Activated naive CD8-positive, alpha-beta T cell treated with anti-CD3 and anti-CD28 coated beads, Interleukin-2, amount 50 U/mL, for 16 hours (primary cell): ENCODE results near the gene RBM12.
A peak's percentile ranks its signal among the peaks of the same experiment; 100 is the strongest.
"Not testable (repeated sequence)": the region's sequence is repeated elsewhere in the genome, so short reads cannot be mapped to it uniquely, and the experiment has no call there.

Source experiments
- DNase-seq: peaks from one replicate; pipeline ENCODE4 v3.0.0-alpha.2; 2020; ENCODE audit warnings: low read depth, low spot score

The RBM12 gene, protein sequence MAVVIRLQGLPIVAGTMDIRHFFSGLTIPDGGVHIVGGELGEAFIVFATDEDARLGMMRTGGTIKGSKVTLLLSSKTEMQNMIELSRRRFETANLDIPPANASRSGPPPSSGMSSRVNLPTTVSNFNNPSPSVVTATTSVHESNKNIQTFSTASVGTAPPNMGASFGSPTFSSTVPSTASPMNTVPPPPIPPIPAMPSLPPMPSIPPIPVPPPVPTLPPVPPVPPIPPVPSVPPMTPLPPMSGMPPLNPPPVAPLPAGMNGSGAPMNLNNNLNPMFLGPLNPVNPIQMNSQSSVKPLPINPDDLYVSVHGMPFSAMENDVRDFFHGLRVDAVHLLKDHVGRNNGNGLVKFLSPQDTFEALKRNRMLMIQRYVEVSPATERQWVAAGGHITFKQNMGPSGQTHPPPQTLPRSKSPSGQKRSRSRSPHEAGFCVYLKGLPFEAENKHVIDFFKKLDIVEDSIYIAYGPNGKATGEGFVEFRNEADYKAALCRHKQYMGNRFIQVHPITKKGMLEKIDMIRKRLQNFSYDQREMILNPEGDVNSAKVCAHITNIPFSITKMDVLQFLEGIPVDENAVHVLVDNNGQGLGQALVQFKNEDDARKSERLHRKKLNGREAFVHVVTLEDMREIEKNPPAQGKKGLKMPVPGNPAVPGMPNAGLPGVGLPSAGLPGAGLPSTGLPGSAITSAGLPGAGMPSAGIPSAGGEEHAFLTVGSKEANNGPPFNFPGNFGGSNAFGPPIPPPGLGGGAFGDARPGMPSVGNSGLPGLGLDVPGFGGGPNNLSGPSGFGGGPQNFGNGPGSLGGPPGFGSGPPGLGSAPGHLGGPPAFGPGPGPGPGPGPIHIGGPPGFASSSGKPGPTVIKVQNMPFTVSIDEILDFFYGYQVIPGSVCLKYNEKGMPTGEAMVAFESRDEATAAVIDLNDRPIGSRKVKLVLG

DNA sequence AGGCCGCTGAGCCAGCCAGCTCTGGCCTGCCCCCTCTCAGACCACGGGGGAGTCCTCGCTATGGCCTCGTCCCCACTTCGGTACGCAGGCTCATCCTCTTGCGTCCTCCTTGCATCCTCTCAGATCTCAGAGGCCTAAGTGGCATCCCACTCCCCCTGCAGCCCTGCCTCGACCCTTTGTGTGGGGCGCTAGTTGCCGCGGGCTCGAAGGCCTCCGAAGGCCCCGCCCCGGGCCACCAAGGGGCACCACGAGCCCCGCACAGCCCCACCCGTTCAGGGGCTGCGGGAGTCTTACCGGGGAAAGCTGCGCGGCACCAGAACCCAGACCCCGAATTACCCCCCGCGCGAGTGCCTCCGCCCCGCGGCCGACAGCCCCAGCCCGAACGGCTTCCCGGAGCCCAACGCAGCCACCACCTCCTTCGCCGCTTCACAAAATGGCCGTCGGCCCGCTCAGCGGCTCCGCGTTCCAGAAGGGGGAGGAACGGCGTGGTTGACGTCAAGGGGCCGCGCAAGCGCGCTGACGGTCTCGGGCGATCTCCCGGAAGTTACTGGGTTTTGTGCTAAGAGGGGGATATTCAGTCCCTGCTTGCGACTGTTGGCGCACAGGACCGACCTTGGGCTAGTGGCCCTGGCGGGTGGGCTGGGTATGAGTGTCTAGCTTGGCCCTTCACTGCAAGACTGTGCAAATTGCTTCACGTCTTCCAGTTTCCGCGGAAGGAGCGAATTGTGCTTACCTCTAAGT is at the start of gene RBM12, which contains the start of gene CPNE1:
TSS of gene RBM12 (minus strand) at position 435 of the 741 bp plus-strand sequence. CDS start 9,578 bp downstream, outside the sequence.
TSS of gene CPNE1 (minus strand) at position 435 of the 741 bp plus-strand sequence. CDS start 31,977 bp downstream, outside the sequence.
- DNase-seq = peak; percentile 83

DNA sequence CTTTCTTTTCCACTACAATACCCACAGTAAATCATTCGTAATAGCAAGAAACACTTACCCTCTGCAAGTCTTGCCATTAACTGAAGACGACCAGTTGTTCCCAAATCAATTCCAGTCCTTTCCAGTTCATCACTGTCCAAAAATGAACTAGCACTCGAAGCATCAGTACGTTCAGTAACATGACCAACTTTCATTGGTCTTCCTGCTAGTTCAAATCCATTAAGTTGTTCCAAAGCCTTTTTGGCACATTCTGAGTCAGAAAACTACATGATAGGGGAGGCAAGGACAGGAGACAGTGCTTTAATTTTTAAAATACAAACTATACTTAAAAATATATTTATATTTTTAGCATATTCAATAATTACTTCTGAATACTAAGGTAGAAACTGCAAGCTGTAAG is 49.4 kb upstream of the RBM12 start:
- DNase-seq = no peak

DNA sequence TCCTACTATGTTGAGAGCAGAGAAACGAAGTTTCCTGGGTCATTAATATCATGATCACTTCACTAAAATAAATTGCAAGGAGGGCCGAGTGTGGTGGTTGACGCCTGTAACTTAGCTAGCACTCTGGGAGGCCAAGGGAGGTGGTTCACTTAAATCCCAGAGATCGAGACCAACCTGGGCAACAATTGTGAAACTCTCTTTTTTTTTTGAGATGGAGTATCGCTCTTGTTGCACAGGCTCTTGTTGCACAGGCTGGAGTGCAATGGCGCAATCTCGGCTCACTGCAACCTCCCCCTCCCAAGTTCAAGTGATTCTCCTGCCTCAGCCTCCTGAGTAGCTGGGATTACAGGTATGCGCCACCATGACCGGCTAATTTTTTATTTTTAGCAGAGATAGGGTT is 48.4 kb upstream of the RBM12 start:
- DNase-seq = not testable (repeated sequence)

DNA sequence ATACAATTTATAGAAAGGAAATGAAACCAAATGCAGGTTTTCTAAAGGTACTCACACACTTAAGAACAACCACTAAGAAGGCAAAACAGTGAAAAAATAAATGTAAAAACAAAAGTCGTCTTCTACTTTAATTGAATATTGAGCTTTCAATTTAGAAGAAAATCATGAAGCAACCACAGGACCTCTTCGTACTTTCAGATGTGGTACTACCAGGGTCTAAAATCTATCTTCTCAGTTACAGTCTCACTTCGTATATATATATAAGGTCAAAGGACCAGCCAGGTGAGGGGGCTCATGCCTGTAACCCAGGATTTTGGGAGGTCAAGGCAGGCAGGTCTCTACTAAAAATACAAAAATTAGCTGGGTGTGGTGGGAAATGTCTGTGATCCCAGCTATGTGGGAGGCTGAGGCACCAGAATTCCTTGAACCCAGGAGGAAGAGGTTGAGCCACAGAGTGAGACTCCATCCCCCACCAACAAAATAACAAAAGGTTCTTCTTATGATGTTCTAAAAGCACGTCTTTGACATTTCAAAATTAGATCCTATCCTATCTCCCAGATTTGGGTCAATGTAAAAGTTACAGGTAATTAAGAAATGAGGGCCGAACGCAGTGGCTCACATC is 47.0 kb upstream of the RBM12 start:
- DNase-seq = no peak

DNA sequence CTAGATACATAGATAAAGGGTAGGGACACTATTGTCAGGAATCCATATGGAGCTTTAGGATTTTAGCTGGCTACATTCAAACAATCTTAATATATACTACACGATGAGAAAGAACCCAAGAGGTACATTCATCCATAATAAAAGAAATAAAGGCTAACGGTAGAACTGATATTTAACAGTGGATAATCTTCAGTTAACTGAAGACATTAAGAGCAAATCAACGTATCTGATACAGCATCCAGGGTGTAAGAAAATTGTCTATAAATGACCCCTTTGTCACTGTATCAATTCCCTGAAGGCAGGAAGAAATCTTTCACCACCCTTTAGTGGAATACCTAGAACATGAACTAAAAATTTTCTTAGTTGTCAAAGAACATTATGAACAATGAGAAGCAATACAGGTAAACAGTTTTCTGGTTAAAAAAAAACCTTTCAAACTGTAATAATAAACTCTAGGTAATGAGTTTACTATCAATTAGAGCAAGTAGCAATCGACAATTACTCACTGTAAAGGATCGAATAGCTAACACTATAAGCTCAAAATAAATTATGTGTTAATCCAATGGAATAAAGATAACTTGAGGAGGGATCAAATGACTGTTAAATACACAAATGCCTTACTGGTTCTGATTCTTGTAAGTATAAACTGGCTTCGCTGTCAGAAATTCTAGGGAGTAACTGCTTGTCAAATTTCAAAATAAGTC is 46.3 kb upstream of the RBM12 start:
- no peak for DNase-seq

DNA sequence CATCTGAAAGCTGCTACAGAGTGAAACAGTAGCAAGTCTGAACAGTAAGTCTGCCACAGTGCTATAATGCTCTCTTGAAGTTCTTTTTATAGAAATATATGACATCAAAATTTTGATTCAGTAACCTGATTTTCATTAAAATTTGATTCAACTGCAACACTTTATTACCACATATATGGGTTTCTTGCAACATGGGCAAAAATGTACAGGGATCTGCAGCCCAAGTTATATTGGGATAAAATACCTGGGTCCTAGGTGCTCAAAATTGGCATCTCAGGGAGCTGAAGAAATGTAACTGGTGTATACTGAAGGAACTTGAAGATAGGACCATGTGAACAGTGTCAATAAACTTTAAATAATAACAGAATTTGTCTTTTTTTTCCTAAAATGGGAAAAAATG is 45.3 kb upstream of the RBM12 start:
- no peak for DNase-seq

DNA sequence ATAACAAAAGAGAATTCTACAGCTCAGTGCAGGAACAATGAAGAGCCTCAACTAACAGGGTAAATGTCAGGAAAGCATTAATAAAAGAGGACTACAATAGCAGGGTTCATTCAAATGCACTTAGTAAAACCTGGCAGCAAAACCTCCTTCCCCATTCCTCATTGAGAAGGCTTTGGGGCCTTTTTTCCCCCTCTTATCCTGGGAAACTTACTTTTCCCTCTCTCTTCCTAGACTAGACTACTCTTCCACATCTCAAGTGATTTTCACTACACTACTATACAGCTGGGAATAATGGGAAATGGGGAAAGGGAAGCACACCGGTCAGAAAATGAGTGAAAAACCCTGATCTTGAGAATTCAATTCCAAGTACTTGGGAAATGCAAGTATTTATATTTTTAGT is 44.6 kb upstream of the RBM12 start:
- DNase-seq = no peak

DNA sequence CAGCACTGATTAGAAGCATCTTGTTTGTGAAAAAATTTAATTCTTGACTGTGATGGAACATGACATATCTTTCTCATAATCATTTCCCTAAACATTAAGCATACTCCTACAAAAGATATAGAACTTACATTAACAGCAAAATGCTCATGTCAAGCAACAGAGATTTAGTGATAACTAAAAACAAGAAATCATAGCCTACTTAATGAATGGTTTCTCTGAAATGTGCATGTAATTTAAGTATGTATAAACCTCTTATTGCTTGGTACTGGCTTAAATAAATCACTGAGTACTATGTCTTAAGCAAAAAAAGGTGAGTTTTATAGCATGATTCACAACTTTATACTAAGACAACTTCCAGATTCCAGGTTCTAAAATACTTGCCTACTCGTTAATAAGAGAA is 43.8 kb upstream of the RBM12 start:
- DNase-seq = no peak

DNA sequence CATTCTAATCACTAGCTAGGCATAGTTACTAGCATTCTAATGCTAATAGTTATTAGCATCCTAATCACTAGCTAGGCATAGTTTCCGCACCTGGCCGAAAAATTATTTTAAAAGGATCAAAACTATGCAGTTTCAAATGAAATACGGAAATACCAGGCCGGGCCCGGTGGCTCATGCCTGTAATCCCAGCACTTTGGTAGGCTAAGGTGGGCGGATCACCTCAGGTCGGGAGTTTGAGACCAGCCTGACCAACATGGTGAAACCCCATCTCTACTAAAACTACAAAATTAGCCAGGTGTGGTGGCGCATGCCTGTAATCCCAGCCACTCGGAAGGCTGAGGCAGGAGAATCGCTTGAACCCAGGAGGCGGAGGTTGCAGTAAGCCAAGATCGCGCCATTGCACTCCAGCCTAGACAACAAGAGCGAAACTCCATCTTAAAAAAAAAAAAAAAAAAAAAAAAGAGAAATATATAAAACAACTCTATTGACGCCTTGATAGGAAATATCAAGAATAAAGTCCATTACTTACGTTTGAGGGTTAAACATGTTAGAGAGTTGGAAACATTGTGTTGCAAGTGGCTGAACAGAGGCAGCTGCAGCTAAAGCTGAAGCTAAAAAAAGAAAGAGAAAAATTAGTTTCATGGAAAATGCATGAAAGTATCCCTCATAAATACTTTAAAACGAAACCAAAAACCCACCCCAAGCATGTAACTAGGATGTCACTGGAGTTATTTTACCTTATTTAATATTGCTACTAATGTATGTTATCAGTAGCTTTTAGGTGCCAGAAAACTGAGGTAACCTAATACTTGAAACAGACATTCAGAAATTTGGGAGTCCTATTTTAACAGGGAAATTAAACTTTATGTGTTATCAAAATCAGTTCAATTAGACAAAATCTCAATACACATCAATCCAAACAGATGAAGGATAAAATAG is 42.2 kb upstream of the RBM12 start:
- not testable (repeated sequence) for DNase-seq

DNA sequence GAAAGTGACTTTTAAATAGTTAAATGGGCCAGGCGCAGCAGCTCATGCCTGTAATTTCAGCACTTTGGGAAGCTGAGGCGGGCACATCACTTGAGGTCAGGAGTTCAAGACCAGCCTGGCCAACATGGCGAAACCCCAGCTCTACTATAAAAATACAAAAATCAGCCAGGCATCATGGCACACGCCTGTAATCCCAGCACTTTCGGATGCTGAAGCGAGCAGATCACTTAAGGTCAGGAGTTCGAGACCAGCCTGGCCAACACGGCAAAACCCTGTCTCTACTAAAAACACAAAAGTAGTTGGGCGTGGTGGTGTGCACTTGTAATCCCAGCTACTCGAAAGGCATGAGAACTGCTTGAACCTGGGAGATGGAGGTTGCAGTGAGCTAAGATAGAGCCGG is 41.2 kb upstream of the RBM12 start:
- not testable (repeated sequence) for DNase-seq

DNA sequence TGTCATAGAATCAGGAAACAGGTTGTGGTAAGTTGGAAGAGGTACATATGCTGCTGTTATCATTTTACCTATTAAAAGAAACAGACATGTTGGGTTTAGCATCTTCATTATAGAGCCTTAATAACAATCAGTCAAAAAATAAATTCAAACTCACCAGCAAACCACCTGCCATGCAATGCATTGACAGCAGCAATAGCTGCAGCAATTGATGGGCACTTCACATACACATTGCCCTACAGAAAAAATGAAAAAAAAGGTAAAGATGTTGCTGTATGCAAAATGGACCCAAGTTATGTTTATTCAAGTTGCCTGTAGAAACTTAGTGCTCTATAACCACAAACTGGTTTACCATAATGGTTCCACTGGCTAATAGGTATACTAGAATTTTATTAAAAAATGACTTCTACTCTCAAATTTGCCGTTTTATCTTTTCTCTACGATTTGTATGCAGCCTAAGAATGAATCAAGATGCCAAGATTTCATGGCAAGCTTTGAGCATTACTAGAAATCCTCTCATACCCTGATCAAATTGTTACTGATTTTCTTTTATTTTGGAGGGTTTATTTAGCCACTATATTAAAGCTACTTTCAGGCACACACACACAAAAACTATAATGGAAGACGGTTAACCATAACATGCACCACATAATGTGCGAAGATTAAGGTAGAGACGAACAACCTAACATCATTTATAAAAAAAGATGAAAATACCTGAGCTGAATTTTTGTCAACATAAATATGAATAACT is 40.0 kb upstream of the RBM12 start:
- DNase-seq = no peak

DNA sequence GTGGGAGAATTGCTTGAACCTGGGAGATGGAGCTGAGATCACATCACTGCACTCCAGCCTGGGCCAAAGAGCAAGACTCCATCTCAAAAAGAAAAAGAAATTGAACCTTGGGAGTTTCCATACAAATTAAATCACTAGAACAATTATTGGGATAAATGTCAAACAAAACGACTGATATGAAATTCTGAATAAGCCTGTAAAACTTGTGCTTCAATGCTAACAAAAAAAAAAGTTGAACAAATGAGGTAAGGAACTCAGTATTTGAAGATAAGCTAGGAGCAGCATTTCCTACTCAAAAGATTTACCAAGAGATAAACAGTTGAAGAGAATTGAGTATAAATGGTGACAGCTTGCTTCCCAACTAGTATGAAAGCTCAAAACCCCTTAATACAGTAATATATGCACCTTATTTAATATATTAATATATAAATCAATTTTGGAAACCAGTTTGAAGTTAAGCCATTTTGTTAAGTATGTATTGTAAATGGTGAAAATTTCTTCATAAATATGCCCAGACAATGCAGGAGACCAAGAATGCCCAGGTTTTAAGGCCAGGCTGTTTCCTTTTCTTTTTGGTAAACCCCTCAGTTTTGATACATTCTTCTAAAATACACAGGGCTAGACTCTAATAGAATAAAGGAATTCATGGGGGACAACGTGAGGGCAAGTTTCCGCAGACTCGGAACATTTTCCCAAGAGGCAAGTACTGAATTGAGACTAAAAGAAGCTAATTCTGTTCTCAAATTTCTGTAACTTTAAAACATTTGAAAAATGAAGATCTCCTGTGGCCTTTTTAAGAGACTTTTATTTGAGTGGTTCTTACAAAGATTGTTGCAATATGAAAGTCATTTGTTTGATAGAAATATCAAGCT is 38.4 kb upstream of the RBM12 start:
- DNase-seq = no peak

DNA sequence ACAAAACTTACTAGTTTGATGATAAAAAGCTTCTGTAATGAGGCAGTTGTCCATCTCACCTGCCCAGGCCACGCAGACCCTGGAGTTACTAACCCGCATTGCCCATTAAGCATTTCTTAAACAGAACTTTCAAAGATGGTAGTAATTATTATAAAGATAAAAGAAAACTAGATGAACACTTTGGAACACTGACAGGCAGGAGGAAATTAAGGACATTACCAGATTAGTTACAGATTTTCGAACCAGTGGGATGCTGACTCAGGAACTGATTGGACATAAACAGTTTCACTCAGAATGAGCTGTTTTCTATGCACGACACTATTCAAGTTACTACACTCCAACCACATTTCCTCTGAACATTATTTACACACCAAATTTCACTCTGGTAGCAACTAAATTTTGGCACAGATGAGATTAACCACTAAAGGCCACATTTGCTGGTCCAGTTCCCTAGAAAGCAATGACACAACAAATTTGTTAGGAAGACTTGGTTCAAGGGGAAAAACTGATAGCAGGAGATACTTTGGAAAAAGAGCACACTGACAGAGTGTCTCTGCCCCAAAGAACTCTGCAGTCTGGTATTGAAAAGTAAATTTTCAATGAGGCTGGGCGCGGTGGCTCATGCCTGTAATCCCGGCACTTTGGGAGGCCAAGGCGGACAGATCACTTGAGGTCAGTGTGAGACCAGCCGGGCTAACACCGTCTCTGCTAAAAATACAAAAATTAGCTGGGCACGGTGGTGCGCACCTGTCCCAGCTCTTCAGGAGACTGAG is 37.5 kb upstream of the RBM12 start:
- no peak for DNase-seq

DNA sequence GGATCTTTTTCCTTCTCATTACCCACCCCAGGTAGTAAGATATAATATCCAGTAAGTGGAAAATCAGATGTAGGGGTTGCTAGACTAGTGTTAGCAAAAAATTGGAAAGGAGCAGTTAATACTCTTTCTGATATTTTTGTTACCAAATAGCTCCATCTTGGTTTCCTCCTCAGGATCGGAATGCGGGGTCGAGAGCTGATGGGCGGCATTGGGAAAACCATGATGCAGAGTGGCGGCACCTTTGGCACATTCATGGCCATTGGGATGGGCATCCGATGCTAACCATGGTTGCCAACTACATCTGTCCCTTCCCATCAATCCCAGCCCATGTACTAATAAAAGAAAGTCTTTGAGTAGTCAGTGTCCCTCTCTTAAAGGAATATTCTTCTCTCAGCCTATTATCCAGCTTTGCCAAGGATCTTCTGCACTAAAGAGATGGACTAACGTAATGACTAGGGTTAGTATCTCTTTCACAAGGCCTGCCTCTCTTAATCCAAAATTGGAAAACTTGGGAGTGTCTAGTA is 36.0 kb upstream of the RBM12 start:
- DNase-seq = no peak

DNA sequence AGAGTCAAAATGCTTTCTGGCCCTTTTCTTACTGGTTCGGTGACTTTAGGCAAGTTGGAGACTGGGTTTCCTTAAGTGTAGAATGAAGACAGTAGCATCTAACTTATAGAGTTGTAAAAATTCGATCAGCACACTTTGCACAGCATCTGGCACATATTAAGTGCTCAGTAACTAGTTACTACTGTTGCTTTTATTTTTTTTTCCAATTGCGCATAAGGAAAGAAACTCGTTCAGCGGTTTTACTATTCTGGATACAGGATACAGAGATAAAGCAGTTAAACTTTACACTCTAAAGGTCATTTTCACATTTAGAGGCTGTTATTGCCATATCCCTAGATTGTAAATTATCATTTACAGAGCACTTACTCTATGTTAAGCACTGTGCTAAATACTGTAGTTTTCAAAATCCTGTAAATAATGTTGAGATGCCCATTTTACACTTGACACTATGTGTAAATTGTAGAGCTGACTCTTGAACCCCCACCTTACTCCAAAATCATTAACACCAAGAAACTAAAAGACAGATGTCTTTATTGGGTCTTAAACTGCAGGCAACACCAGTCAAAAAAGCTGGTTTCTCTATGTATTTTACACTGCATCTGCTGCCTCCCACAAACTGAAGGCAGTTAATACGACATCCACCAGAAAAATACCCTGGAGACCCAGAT is 35.4 kb upstream of the RBM12 start:
- DNase-seq = no peak
